Mesenchymal stem cell (in vitro differentiated cells and primary cell): ENCODE results near the gene TM7SF2.

Source experiments
- DNase-seq: peaks from one replicate; pipeline ENCODE4 v3.0.0-alpha.2; 2013
- H2AFZ ChIP-seq: one replicate; pipeline ENCODE4 v1.6.1; 2013; ENCODE audit warnings: low read depth, mild to moderate bottlenecking, control low read depth, inconsistent platforms, low read length, moderate library complexity
- H2AK5ac ChIP-seq: 2 replicates; pipeline ENCODE4 v1.6.1; 2013; ENCODE audit warnings: low read length, moderate library complexity, mild to moderate bottlenecking, inconsistent platforms; ENCODE audit not compliant: severe bottlenecking
- H2BK120ac ChIP-seq: one replicate; pipeline ENCODE4 v1.6.1; 2013; ENCODE audit warnings: low read depth, mild to moderate bottlenecking, inconsistent platforms, low read length, moderate library complexity
- H2BK12ac ChIP-seq, 2 experiments: one replicate each; pipeline ENCODE4 v1.6.1; 2013; ENCODE audit warnings: inconsistent platforms in 2 of 2, low read length in 2 of 2, mild to moderate bottlenecking in 2 of 2, moderate library complexity in 2 of 2, control low read depth in 1 of 2
- H2BK15ac ChIP-seq: one replicate; pipeline ENCODE4 v1.6.1; 2013; ENCODE audit warnings: mild to moderate bottlenecking, low read depth, inconsistent platforms; ENCODE audit not compliant: poor library complexity, severe bottlenecking
- H2BK5ac ChIP-seq: 2 replicates; pipeline ENCODE4 v1.6.1; 2013; ENCODE audit warnings: low read depth, mild to moderate bottlenecking, low read length, control low read depth, inconsistent platforms; ENCODE audit not compliant: poor library complexity, severe bottlenecking
- H3K14ac ChIP-seq, 2 experiments: one replicate each; pipeline ENCODE4 v1.6.1; 2013; ENCODE audit warnings: inconsistent platforms in 2 of 2, low read length in 2 of 2, control low read depth in 1 of 2, mild to moderate bottlenecking in 1 of 2, moderate library complexity in 1 of 2
- H3K18ac ChIP-seq, 2 experiments: one replicate each; pipeline ENCODE4 v1.6.1; 2013; ENCODE audit warnings: inconsistent platforms in 2 of 2, low read length in 2 of 2, control low read depth in 1 of 2, low read depth in 1 of 2, mild to moderate bottlenecking in 1 of 2
- H3K23ac ChIP-seq, 2 experiments: one replicate each; pipeline ENCODE4 v1.6.1; 2013; ENCODE audit warnings: inconsistent platforms in 2 of 2, low read length in 2 of 2, mild to moderate bottlenecking in 2 of 2, moderate library complexity in 2 of 2, control low read depth in 1 of 2
- H3K27ac ChIP-seq: 2 replicates; pipeline ENCODE4 v1.5.1; 2013; ENCODE audit warnings: mild to moderate bottlenecking, moderate library complexity, low read length, control low read depth, inconsistent platforms; ENCODE audit not compliant: poor library complexity, severe bottlenecking
- H3K27me3 ChIP-seq, 2 experiments: 2 replicates each; pipeline versions ENCODE4 v1.6.1 to v1.7.0; 2013; ENCODE audit warnings: low read length in 2 of 2, mild to moderate bottlenecking in 2 of 2, moderate library complexity in 2 of 2, control low read depth in 1 of 2, inconsistent platforms in 1 of 2; ENCODE audit not compliant: control insufficient read depth in 1 of 2, insufficient read depth in 1 of 2
- H3K36me3 ChIP-seq, 2 experiments: 2 replicates each; pipeline versions ENCODE4 v1.6.1 to v1.7.0; 2013; ENCODE audit warnings: low read length in 2 of 2, control low read depth in 1 of 2, inconsistent platforms in 1 of 2, low read depth in 1 of 2, mild to moderate bottlenecking in 1 of 2; ENCODE audit not compliant: insufficient read depth in 2 of 2, control insufficient read depth in 1 of 2
- H3K4ac ChIP-seq, 2 experiments: one replicate each; pipeline ENCODE4 v1.6.1; 2013; ENCODE audit warnings: inconsistent platforms in 2 of 2, low read length in 2 of 2, mild to moderate bottlenecking in 2 of 2, moderate library complexity in 2 of 2, control low read depth in 1 of 2, low read depth in 1 of 2
- H3K4me1 ChIP-seq: 2 replicates; pipeline ENCODE4 v1.6.1; 2013; ENCODE audit warnings: low read depth, low read length, control low read depth; ENCODE audit not compliant: control insufficient read depth, insufficient read depth
- H3K4me2 ChIP-seq: 2 replicates; pipeline ENCODE4 v1.6.1; 2013; ENCODE audit warnings: low read length, mild to moderate bottlenecking, inconsistent platforms; ENCODE audit not compliant: poor library complexity, severe bottlenecking
- H3K4me3 ChIP-seq, 2 experiments: 2 replicates each; pipeline versions ENCODE4 v1.5.1 to v1.7.0; 2013; ENCODE audit warnings: low read length in 2 of 2, mild to moderate bottlenecking in 2 of 2, control low read depth in 1 of 2, low read depth in 1 of 2; ENCODE audit not compliant: insufficient read depth in 1 of 2
- H3K79me1 ChIP-seq: replicated peaks from 2 replicates; pipeline ENCODE4 v1.6.1; 2013; ENCODE audit warnings: mild to moderate bottlenecking, control low read depth, low read length, inconsistent platforms; ENCODE audit not compliant: poor library complexity, severe bottlenecking
- H3K9ac ChIP-seq: 2 replicates; pipeline ENCODE4 v1.7.0; 2013; ENCODE audit warnings: mild to moderate bottlenecking, low read length, moderate library complexity
- H3K9me3 ChIP-seq: 2 replicates; pipeline ENCODE4 v1.7.0; 2013; ENCODE audit warnings: mild to moderate bottlenecking, low read length; ENCODE audit not compliant: control insufficient read depth
- H4K8ac ChIP-seq: one replicate; pipeline ENCODE4 v1.6.1; 2013; ENCODE audit warnings: inconsistent platforms, mild to moderate bottlenecking, low read length, moderate library complexity
- H4K91ac ChIP-seq: one replicate; pipeline ENCODE4 v1.6.1; 2013; ENCODE audit warnings: mild to moderate bottlenecking, low read length, inconsistent platforms
- WGBS: methylation state at CpG from one replicate; pipeline ENCODE4 v1.1.7; 2013; ENCODE audit warnings: mixed read lengths; 5-methylcytosine and 5-hydroxymethylcytosine counted together

TM7SF2 gene

GRCh38 chr11:65087827-65088226 is 23.8 kb upstream of the TM7SF2 start:
- peaks cover 22% of the 10 kb centered on the region for H3K79me1 ChIP-seq
- H2BK120ac ChIP-seq, result no peak overlapping the region
- H3K9ac ChIP-seq, result no peak overlapping the region
- peaks cover 46 to 53% of the 10 kb centered on the region in 2 experiments for H3K36me3 ChIP-seq
- no peak overlapping the region for H3K4ac ChIP-seq
- no peak overlapping the region for H2BK15ac ChIP-seq
- H2BK5ac ChIP-seq, result no peak overlapping the region
- H3K9me3 ChIP-seq, result no peaks in the 10 kb centered on the region
- 97% methylated on average over 14 of the region's 15 CpGs for WGBS
- no peak for DNase-seq
- H4K8ac ChIP-seq, result no peak overlapping the region
- no peak overlapping the region for H2BK12ac ChIP-seq
- H3K18ac ChIP-seq, result no peak overlapping the region
- H3K4me1 ChIP-seq, result peaks cover 11% of the 10 kb centered on the region
- no peaks in the 10 kb centered on the region for H3K27me3 ChIP-seq
- no peak overlapping the region for H3K27ac ChIP-seq
- no peak overlapping the region for H3K4me2 ChIP-seq
- no peak overlapping the region for H2AFZ ChIP-seq
- no peak overlapping the region for H3K23ac ChIP-seq
- no peak overlapping the region for H3K14ac ChIP-seq
- H4K91ac ChIP-seq, result no peak overlapping the region
- H2AK5ac ChIP-seq, result no peak overlapping the region
- H3K4me3 ChIP-seq, result no peak overlapping the region

- H3K4me2 ChIP-seq, result no peak overlapping the region
- no peak overlapping the region for H3K4ac ChIP-seq
- H3K23ac ChIP-seq, result no peak overlapping the region
- no peak overlapping the region for H4K91ac ChIP-seq
- H3K18ac ChIP-seq, result no peak overlapping the region
- H3K9me3 ChIP-seq, result no peaks in the 10 kb centered on the region
- peaks cover 46 to 53% of the 10 kb centered on the region in 2 experiments for H3K36me3 ChIP-seq
- H3K4me1 ChIP-seq, result peaks cover 6% of the 10 kb centered on the region
- H2AK5ac ChIP-seq, result no peak overlapping the region
- no peaks in the 10 kb centered on the region for H3K27me3 ChIP-seq
- no peak overlapping the region for H2BK12ac ChIP-seq
- no peak overlapping the region for H4K8ac ChIP-seq
- no peak overlapping the region for H2BK5ac ChIP-seq
- H2BK120ac ChIP-seq, result no peak overlapping the region
- WGBS, result 99% methylated on average over 4 of the region's 4 CpGs
- H3K79me1 ChIP-seq, result peaks cover 19% of the 10 kb centered on the region
- no peak overlapping the region for H3K14ac ChIP-seq
- H3K27ac ChIP-seq, result no peak overlapping the region
- no peak overlapping the region for H2BK15ac ChIP-seq
- no peak overlapping the region for H3K9ac ChIP-seq
- DNase-seq, result no peak
- H3K4me3 ChIP-seq, result no peak overlapping the region
- H2AFZ ChIP-seq, result no peak overlapping the region
Observed at GRCh38 chr11:65089621-65090020, 22.1 kb upstream of the TM7SF2 start.

- no peak overlapping the region for H3K4me3 ChIP-seq
- H3K79me1 ChIP-seq, result peaks cover 12% of the 10 kb centered on the region
- no peak overlapping the region for H3K18ac ChIP-seq
- no peak overlapping the region for H3K23ac ChIP-seq
- no peak overlapping the region for H3K27ac ChIP-seq
- H4K8ac ChIP-seq, result no peak overlapping the region
- H2BK5ac ChIP-seq, result no peak overlapping the region
- no peak overlapping the region for H3K9ac ChIP-seq
- peaks cover 43 to 47% of the 10 kb centered on the region in 2 experiments for H3K36me3 ChIP-seq
- H2AK5ac ChIP-seq, result no peak overlapping the region
- peaks cover 2% of the 10 kb centered on the region for H3K4me1 ChIP-seq
- H2BK15ac ChIP-seq, result no peak overlapping the region
- no peak overlapping the region for H3K14ac ChIP-seq
- no peak overlapping the region for H4K91ac ChIP-seq
- H3K4me2 ChIP-seq, result no peak overlapping the region
- H3K27me3 ChIP-seq, result no peaks in the 10 kb centered on the region
- no peak overlapping the region for H3K4ac ChIP-seq
- H2BK12ac ChIP-seq, result no peak overlapping the region
- no peak overlapping the region for H2BK120ac ChIP-seq
- DNase-seq, result no peak
- WGBS, result 96% methylated on average over 4 of the region's 4 CpGs
- no peaks in the 10 kb centered on the region for H3K9me3 ChIP-seq
- H2AFZ ChIP-seq, result no peak overlapping the region
Observed at GRCh38 chr11:65090628-65091027, 21.0 kb upstream of the TM7SF2 start.

- H3K18ac ChIP-seq, result peak overlapping the region in 1 of 2 experiments; percentile 90
- H4K8ac ChIP-seq, result peak overlapping the region; percentile 100
- peaks cover 8% of the 10 kb centered on the region for H3K4me1 ChIP-seq
- H3K79me1 ChIP-seq, result peaks cover 13% of the 10 kb centered on the region
- H3K4me2 ChIP-seq, result no peak overlapping the region
- no peaks in the 10 kb centered on the region for H3K9me3 ChIP-seq
- peaks cover 5 to 10% of the 10 kb centered on the region in 2 experiments for H3K36me3 ChIP-seq
- no peak overlapping the region for H2AK5ac ChIP-seq
- no peak overlapping the region for H2BK120ac ChIP-seq
- no peak overlapping the region for H3K23ac ChIP-seq
- H2AFZ ChIP-seq, result peak overlapping the region; percentile 87
- H3K4ac ChIP-seq, result peak overlapping the region in 1 of 2 experiments; percentile 32
- peak overlapping the region; percentile 90 for H3K9ac ChIP-seq
- H2BK12ac ChIP-seq, result peak overlapping the region in 1 of 2 experiments; percentile 49
- WGBS, result 96% methylated on average over 22 of the region's 22 CpGs
- no peak overlapping the region for H4K91ac ChIP-seq
- peak overlapping the region in 1 of 2 experiments; percentile 86 for H3K4me3 ChIP-seq
- DNase-seq, result no peak
- H2BK15ac ChIP-seq, result no peak overlapping the region
- no peaks in the 10 kb centered on the region for H3K27me3 ChIP-seq
- no peak overlapping the region for H2BK5ac ChIP-seq
- no peak overlapping the region for H3K14ac ChIP-seq
- H3K27ac ChIP-seq, result no peak overlapping the region
Observed at GRCh38 chr11:65095427-65095826, 16.2 kb upstream of the TM7SF2 start.
